HG02943 (cell line): ENCODE data around the gene SORCS3.

Source experiments
- ATAC-seq: cut with Tn5 transposase; IDR thresholded peaks from one replicate; pipeline ENCODE4 v1.9.1; 2021; ENCODE audit warnings: mild to moderate bottlenecking, low read depth, moderate library complexity; ENCODE audit not compliant: unreplicated experiment

SORCS3 gene

GRCh38 chr10:105148921-105149320 lies 507.8 kb downstream of the SORCS3 start:
- no peak for ATAC-seq

GRCh38 chr10:105149371-105149891 lies 508.3 kb downstream of the SORCS3 start:
- ATAC-seq = no peak

- ATAC-seq = no peak
These were observed 509.3 kb downstream of the SORCS3 start for GRCh38 chr10:105150259-105150880.

- ATAC-seq = no peak
These were observed 513.6 kb downstream of the SORCS3 start for GRCh38 chr10:105154736-105155135.

- no peak for ATAC-seq
These were observed 518.2 kb downstream of the SORCS3 start for GRCh38 chr10:105159268-105159667.

GRCh38 chr10:105161149-105161548 lies 520.1 kb downstream of the SORCS3 start:
- ATAC-seq = no peak

GRCh38 chr10:105161767-105162166 lies 520.7 kb downstream of the SORCS3 start:
- ATAC-seq = no peak

GRCh38 chr10:105170521-105170920 lies 529.4 kb downstream of the SORCS3 start:
- ATAC-seq = no peak

GRCh38 chr10:105171945-105172344 lies 530.9 kb downstream of the SORCS3 start:
- no peak for ATAC-seq

- ATAC-seq = no peak
These were observed 540.5 kb downstream of the SORCS3 start for GRCh38 chr10:105181626-105182025.

GRCh38 chr10:105183536-105183935 lies 542.4 kb downstream of the SORCS3 start:
- no peak for ATAC-seq

GRCh38 chr10:105185161-105185560 lies 544.1 kb downstream of the SORCS3 start:
- no peak for ATAC-seq

- no peak for ATAC-seq
These were observed 546.2 kb downstream of the SORCS3 start for GRCh38 chr10:105187243-105187642.

- ATAC-seq = no peak
These were observed 547.8 kb downstream of the SORCS3 start for GRCh38 chr10:105188737-105189462.

GRCh38 chr10:105189463-105189800 lies 548.3 kb downstream of the SORCS3 start:
- no peak for ATAC-seq

- ATAC-seq = no peak
These were observed 551.1 kb downstream of the SORCS3 start for GRCh38 chr10:105192146-105192545.

GRCh38 chr10:105192861-105193260 lies 551.8 kb downstream of the SORCS3 start:
- no peak for ATAC-seq

- no peak for ATAC-seq
These were observed 554.7 kb downstream of the SORCS3 start for GRCh38 chr10:105195831-105196230.

GRCh38 chr10:105197598-105198364 lies 556.7 kb downstream of the SORCS3 start:
- ATAC-seq = no peak

GRCh38 chr10:105206616-105207015 lies 565.5 kb downstream of the SORCS3 start:
- no peak for ATAC-seq

- no peak for ATAC-seq
These were observed 566.4 kb downstream of the SORCS3 start for GRCh38 chr10:105207476-105207995.
